Measurements from ENCODE around the gene GPRIN1.

- TF ChIP-seq, protein P1, sequence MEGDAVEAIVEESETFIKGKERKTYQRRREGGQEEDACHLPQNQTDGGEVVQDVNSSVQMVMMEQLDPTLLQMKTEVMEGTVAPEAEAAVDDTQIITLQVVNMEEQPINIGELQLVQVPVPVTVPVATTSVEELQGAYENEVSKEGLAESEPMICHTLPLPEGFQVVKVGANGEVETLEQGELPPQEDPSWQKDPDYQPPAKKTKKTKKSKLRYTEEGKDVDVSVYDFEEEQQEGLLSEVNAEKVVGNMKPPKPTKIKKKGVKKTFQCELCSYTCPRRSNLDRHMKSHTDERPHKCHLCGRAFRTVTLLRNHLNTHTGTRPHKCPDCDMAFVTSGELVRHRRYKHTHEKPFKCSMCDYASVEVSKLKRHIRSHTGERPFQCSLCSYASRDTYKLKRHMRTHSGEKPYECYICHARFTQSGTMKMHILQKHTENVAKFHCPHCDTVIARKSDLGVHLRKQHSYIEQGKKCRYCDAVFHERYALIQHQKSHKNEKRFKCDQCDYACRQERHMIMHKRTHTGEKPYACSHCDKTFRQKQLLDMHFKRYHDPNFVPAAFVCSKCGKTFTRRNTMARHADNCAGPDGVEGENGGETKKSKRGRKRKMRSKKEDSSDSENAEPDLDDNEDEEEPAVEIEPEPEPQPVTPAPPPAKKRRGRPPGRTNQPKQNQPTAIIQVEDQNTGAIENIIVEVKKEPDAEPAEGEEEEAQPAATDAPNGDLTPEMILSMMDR (IDR thresholded peaks at IDR 0.05), result no peak
- TF ChIP-seq POLR2A (IDR thresholded peaks at IDR 0.05), result no peak
- TF ChIP-seq POLR2AphosphoS5 (IDR thresholded peaks at IDR 0.05), result peak in 1 of 3 donors; percentile 46
Measured at GRCh38 chr5:176553260-176554085, 56.5 kb downstream of the GPRIN1 start.

Data from transverse colon (tissue), 4 donors.